ENCODE data around the gene PARVG. TPM values are rescaled to one million over a fixed set of nuclear protein-coding genes. Genes with fewer than 3 reads are reported as not detected.

PARVG gene
- total RNA-seq, 1 experiment from 2014 or later, result 1.3 TPM

DNA sequence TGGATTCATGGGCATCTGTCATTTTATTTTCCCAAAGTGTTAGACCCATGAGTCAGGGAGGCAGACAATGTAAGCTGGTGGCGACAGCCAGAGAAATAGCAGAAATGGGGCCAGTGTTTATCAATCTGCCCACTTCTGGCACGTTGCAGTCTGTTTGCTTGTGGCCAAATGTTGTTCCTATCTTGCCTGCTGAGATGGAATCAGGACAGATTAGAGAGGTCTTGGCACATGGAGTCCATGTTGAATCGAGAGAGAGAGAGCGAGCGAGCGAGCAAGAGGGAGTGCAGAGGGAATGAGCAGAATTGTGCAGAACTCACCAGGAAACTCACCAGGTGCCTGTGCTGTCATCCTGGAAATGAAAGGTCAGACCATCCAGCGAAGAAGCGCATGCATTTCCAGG, 21.9 kb upstream of the PARVG start:
- H3K18ac ChIP-seq (ENCODE audit: insufficient read length, low read depth, low read length), result no peak overlapping the region
- no peak overlapping the region for H3K56ac ChIP-seq (ENCODE audit: insufficient read length, low read depth, low read length)
- no peak overlapping the region for H2BK15ac ChIP-seq (ENCODE audit: low read depth, low read length)
- no peak overlapping the region for H2BK20ac ChIP-seq (ENCODE audit: low read depth, low read length, poor library complexity, severe bottlenecking)
- no peak overlapping the region for H2BK5ac ChIP-seq (ENCODE audit: insufficient read length, low read length)
- Mint-ChIP-seq H3K36me3 (ENCODE audit: insufficient read depth in 1 of 3, low read depth in 3 of 3) (no peaks in the 10 kb centered on the region; a peak in 2 of 7 replicates), H3K27ac (peak overlapping the region in 1 of 3 experiments; percentile 1; a peak in 1 of 7 replicates), H3K4me1 (peaks cover 32 to 47% of the 10 kb centered on the region in 2 experiments), H3K27me3 (ENCODE audit: low read depth) (no peaks in the 10 kb centered on the region), H3K9me3 (no peaks in the 10 kb centered on the region), H3K4me3 (no peak overlapping the region)
- no peak overlapping the region for H3K23ac ChIP-seq (ENCODE audit: insufficient read length, low read depth, low read length)
- no CpG with 5 or more reads among the region's 8 CpGs for WGBS (ENCODE audit: extremely low coverage, insufficient read length, low lambda C conversion rate)
- H3K27me3 ChIP-seq (ENCODE audit: insufficient read depth, low read length), result no peaks in the 10 kb centered on the region
- no peak overlapping the region for H2BK12ac ChIP-seq (ENCODE audit: insufficient read length, low read depth, low read length)
- H2AK5ac ChIP-seq (ENCODE audit: insufficient read length, low read length), result no peak overlapping the region
- H3K23me2 ChIP-seq (ENCODE audit: insufficient read length, low read depth, low read length, poor library complexity, severe bottlenecking), result peaks cover 3% of the 10 kb centered on the region
- H3K27ac ChIP-seq (ENCODE audit: insufficient read length, low read depth, low read length), result no peak overlapping the region
- no peak overlapping the region for H4K5ac ChIP-seq (ENCODE audit: insufficient read length, low read depth, low read length)
- no peak overlapping the region for H3K9ac ChIP-seq (ENCODE audit: extremely low read depth, insufficient read length, low read length)
- peak overlapping the region; percentile 14; the same call in 1 of the 2 replicates for H3K14ac ChIP-seq (ENCODE audit: insufficient read depth, low read length)
- no peak overlapping the region for H3K4me2 ChIP-seq (ENCODE audit: insufficient read depth, insufficient read length, low read length)
- no peaks in the 10 kb centered on the region for H3K79me2 ChIP-seq (ENCODE audit: insufficient read depth, low read length)
- H3K9me3 ChIP-seq (ENCODE audit: control insufficient read depth, low read depth, low read length), result no peaks in the 10 kb centered on the region
- TF ChIP-seq, protein P1, sequence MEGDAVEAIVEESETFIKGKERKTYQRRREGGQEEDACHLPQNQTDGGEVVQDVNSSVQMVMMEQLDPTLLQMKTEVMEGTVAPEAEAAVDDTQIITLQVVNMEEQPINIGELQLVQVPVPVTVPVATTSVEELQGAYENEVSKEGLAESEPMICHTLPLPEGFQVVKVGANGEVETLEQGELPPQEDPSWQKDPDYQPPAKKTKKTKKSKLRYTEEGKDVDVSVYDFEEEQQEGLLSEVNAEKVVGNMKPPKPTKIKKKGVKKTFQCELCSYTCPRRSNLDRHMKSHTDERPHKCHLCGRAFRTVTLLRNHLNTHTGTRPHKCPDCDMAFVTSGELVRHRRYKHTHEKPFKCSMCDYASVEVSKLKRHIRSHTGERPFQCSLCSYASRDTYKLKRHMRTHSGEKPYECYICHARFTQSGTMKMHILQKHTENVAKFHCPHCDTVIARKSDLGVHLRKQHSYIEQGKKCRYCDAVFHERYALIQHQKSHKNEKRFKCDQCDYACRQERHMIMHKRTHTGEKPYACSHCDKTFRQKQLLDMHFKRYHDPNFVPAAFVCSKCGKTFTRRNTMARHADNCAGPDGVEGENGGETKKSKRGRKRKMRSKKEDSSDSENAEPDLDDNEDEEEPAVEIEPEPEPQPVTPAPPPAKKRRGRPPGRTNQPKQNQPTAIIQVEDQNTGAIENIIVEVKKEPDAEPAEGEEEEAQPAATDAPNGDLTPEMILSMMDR (conservative IDR thresholded peaks at IDR 0.05), result no peak
- DNase-seq, result no peak
- H3K4ac ChIP-seq (ENCODE audit: low read depth, low read length), result no peak overlapping the region
- H3K79me1 ChIP-seq (ENCODE audit: insufficient read depth, low read depth, low read length, poor library complexity, severe bottlenecking), result no peaks in the 10 kb centered on the region
- H4K8ac ChIP-seq (replicated peaks; ENCODE audit: insufficient read length, low read depth, low read length), result no peak overlapping the region
- H3T11ph ChIP-seq (ENCODE audit: low read length), result no peak overlapping the region
- peaks cover 3% of the 10 kb centered on the region; the same call in 1 of the 2 replicates for H3K4me1 ChIP-seq (ENCODE audit: insufficient read depth, low read length)
- no peaks in the 10 kb centered on the region for H4K20me1 ChIP-seq (ENCODE audit: control insufficient read depth, insufficient read depth, insufficient read length)
- no peak overlapping the region for H2BK120ac ChIP-seq (ENCODE audit: low read depth, low read length, poor library complexity, severe bottlenecking)
- no peak overlapping the region for H2AFZ ChIP-seq (ENCODE audit: low read length)
- H4K91ac ChIP-seq (ENCODE audit: insufficient read length, low read depth, low read length), result no peak overlapping the region

Measured in H9 (cell line).